D341Med (cell line): ENCODE results near the gene UBE3C.
"Not testable (repeated sequence)": the region's sequence is repeated elsewhere in the genome, so short reads cannot be mapped to it uniquely, and the experiment has no call there.

Source experiments
- DNase-seq: peaks from one replicate; pipeline ENCODE4 v3.0.0; 2012; ENCODE audit warnings: low spot score

Gene UBE3C

GRCh38 chr7:157271991-157272324 lies 133.2 kb downstream of the UBE3C start:
- DNase-seq: peak; percentile 68

GRCh38 chr7:157272351-157273207 lies 133.9 kb downstream of the UBE3C start:
- DNase-seq: no peak

- DNase-seq: peak; percentile 91
Observed at GRCh38 chr7:157273208-157274093, 134.7 kb downstream of the UBE3C start.

- DNase-seq: not testable (repeated sequence)
Observed at GRCh38 chr7:157274094-157274634, 135.4 kb downstream of the UBE3C start.

- no peak for DNase-seq
Observed at GRCh38 chr7:157274991-157275427, 136.3 kb downstream of the UBE3C start.

GRCh38 chr7:157276091-157276561 lies 137.4 kb downstream of the UBE3C start:
- no peak for DNase-seq

- peak; percentile 74 for DNase-seq
Observed at GRCh38 chr7:157276731-157277562, 138.2 kb downstream of the UBE3C start.

GRCh38 chr7:157277568-157277967 lies 138.8 kb downstream of the UBE3C start:
- not testable (repeated sequence) for DNase-seq

- DNase-seq: no peak
Observed at GRCh38 chr7:157278167-157278790, 139.6 kb downstream of the UBE3C start.

GRCh38 chr7:157278791-157279724 lies 140.3 kb downstream of the UBE3C start:
- no peak for DNase-seq

- peak; percentile 26 for DNase-seq
Observed at GRCh38 chr7:157279741-157280215, 141.1 kb downstream of the UBE3C start.

GRCh38 chr7:157280216-157280841 lies 141.6 kb downstream of the UBE3C start:
- DNase-seq: peak; percentile 33

GRCh38 chr7:157281221-157281998 lies 142.7 kb downstream of the UBE3C start:
- DNase-seq: peak; percentile 27

GRCh38 chr7:157282141-157282801 lies 143.5 kb downstream of the UBE3C start:
- DNase-seq: peak; percentile 22

- DNase-seq: peak; percentile 12
Observed at GRCh38 chr7:157284229-157285014, 145.7 kb downstream of the UBE3C start.

- DNase-seq: no peak
Observed at GRCh38 chr7:157291404-157292080, 152.8 kb downstream of the UBE3C start.

GRCh38 chr7:157292258-157292657 lies 153.5 kb downstream of the UBE3C start:
- no peak for DNase-seq
